ENCODE results near the gene ULK4. TPM values are rescaled to one million over a fixed set of nuclear protein-coding genes. Genes with fewer than 3 reads are reported as not detected.

Gene ULK4
- total and polyA plus RNA-seq, 12 donors: 1.6 to 24.5 (median 6.9) TPM

DNA sequence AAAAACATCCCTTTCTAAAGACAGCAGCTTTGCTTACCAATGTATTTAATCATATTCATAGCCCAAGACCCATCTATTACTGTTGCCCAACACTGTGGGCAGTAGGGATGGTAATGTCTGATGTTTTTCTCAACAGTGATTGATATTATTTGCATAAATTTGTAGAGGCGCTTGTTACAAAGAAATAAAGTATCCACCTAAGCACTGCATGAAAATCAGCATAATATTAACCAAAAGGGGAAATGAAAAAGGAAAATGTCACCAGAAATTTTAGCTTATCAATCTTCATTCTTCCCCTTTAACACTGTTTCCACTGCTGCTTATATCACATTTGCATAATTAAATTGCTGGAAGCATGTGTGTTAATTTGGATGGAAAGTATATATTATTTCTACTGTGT is 622.1 kb downstream of the ULK4 start:
- no peak for TF ChIP-seq POLR2A (IDR thresholded peaks at IDR 0.05)
- no peak for TF ChIP-seq CTCF (IDR thresholded peaks at IDR 0.05)
- 89 to 95% (median 91%) methylated on average over 1 of the region's 1 CpG for WGBS, 4 donors
- no peaks in the 10 kb centered on the region for H3K9me3 ChIP-seq (replicated peaks in 1 of 3)

GRCh38 chr3:41338276-41338675 is 623.6 kb downstream of the ULK4 start:
- TF ChIP-seq POLR2A (IDR thresholded peaks at IDR 0.05) (no peak), CTCF (IDR thresholded peaks at IDR 0.05) (no peak)
- Histone ChIP-seq H3K27me3 (no peaks in the 10 kb centered on the region), H3K4me3 (no peak overlapping the region), H3K9me3 (replicated peaks in 1 of 3) (no peaks in the 10 kb centered on the region), H3K4me1 (replicated peaks in 1 of 2) (no peaks in the 10 kb centered on the region), H3K27ac (no peak overlapping the region), H3K36me3 (replicated peaks in 1 of 2) (no peaks in the 10 kb centered on the region)
- 82 to 95% (median 92%) methylated on average over 1 of the region's 1 CpG for WGBS, 4 donors
- DNase-seq: no peak
- intact Hi-C loops (cut with DNase I): no loop called here

More for the DNA sequence above, 622.1 kb downstream of the ULK4 start:
- Histone ChIP-seq H3K27ac (no peak overlapping the region), H3K4me3 (no peak overlapping the region), H3K27me3 (no peaks in the 10 kb centered on the region), H3K36me3 (replicated peaks in 1 of 2) (no peaks in the 10 kb centered on the region), H3K4me1 (replicated peaks in 1 of 2) (no peaks in the 10 kb centered on the region)
- no peak for DNase-seq
- intact Hi-C loops (cut with DNase I): no loop called here

DNA sequence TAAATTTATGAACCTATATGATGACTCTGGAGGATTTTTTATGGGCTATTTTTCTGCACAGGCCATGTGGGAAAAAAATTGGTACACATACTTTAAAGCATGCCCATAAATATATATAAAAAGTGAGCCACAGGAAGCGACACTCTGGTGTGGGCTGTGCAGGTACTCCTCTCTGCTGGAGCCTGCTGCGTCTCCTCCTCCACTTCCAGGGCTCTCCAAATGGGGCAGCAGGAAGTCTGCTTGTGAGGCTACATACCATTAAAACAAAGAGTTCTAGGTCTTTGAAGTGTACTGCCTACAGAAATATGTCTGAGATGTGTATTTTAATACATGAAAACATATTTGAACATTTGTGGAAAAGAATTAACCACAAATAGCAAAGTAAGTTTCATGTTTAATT is 627.5 kb downstream of the ULK4 start:
- no peak for TF ChIP-seq POLR2A (IDR thresholded peaks at IDR 0.05)
- TF ChIP-seq CTCF (IDR thresholded peaks at IDR 0.05): no peak
- Histone ChIP-seq H3K36me3 (replicated peaks in 1 of 2) (no peaks in the 10 kb centered on the region), H3K27ac (no peak overlapping the region), H3K27me3 (no peaks in the 10 kb centered on the region), H3K4me1 (replicated peaks in 1 of 2) (no peaks in the 10 kb centered on the region), H3K4me3 (no peak overlapping the region), H3K9me3 (replicated peaks in 1 of 3) (no peaks in the 10 kb centered on the region)
- no peak for DNase-seq
- 86 to 96% (median 92%) methylated on average over 2 of the region's 2 CpGs for WGBS, 4 donors
- intact Hi-C loops (cut with DNase I): no loop called here

GRCh38 chr3:41331041-41331440 is 630.9 kb downstream of the ULK4 start:
- H3K27ac ChIP-seq: no peak overlapping the region
- no peaks in the 10 kb centered on the region for H3K36me3 ChIP-seq (replicated peaks in 1 of 2)
- no peaks in the 10 kb centered on the region for H3K4me1 ChIP-seq (replicated peaks in 1 of 2)
- no peaks in the 10 kb centered on the region for H3K27me3 ChIP-seq
- intact Hi-C loops (cut with DNase I): no loop called here
- TF ChIP-seq POLR2A (IDR thresholded peaks at IDR 0.05) (no peak), CTCF (IDR thresholded peaks at IDR 0.05) (no peak)
- no peaks in the 10 kb centered on the region for H3K9me3 ChIP-seq (replicated peaks in 1 of 3)
- 81 to 100% (median 96%) methylated on average over 3 of the region's 3 CpGs for WGBS, 4 donors
- DNase-seq: no peak
- H3K4me3 ChIP-seq: no peak overlapping the region
